A549 (cell line): ENCODE results near the gene CD226. TPM values are rescaled to one million over a fixed set of nuclear protein-coding genes. Genes with fewer than 3 reads are reported as not detected.
"Not testable (repeated sequence)": the region's sequence is repeated elsewhere in the genome, so short reads cannot be mapped to it uniquely, and the experiment has no call there.

Experiments
- ATAC-seq, 2 experiments: fragments of 200-7000 bp in 1 of 2; fragments of >200 bp in 1 of 2; cut with Nextera tagmentation in 1 of 2; cut with Tn5 transposase in 1 of 2; 3 replicates each; pipeline versions ENCODE4 v1.8.0 to v1.9.1; 2018 to 2020; ENCODE audit warnings: mild to moderate bottlenecking in 1 of 2, moderate library complexity in 1 of 2
- CTCF ChIA-PET: fragments of 300-600 bp; sonication (Branson Sonifier 250); formaldehyde crosslinking; extraction: SDS; loops from one replicate; lab custom pipeline; 2021; ENCODE audit warnings: antibody characterized with exemption, inconsistent platforms; lab: Yijun Ruan, JAX
- POLR2A ChIA-PET: fragments of 350-600 bp; formaldehyde crosslinking; extraction: SDS; loops from one replicate; lab custom pipeline; 2021; ENCODE audit warnings: antibody characterized with exemption, inconsistent platforms; lab: Yijun Ruan, JAX
- DNase-seq, 2 experiments: peaks; one replicate each; pipeline versions ENCODE4 v3.0.0 to v3.0.0-alpha.2; 2011 to 2016; ENCODE audit warnings: low read depth in 1 of 2, low spot score in 1 of 2
- FAIRE-seq: peaks from 2 replicates; lab custom pipeline; 2011; peaks lifted over from hg19 to GRCh38; lab: Jason Lieb, UNC
- H3K27ac ChIP-seq, 2 experiments: fragments of >200 bp; sonication (Bioruptor Twin); formaldehyde crosslinking; 3 replicates each; pipeline ENCODE4 v1.5.1; 2016 to 2017
- H3K4me1 ChIP-seq: fragments of >200 bp; sonication (Bioruptor Twin); formaldehyde crosslinking; 3 replicates; pipeline ENCODE4 v1.6.1; 2016
- H3K4me2 ChIP-seq: fragments of >200 bp; sonication (Bioruptor Twin); formaldehyde crosslinking; 3 replicates; pipeline ENCODE4 v1.6.1; 2016
- H3K4me3 ChIP-seq: fragments of >200 bp; sonication (Bioruptor Twin); formaldehyde crosslinking; 3 replicates; pipeline ENCODE4 v1.5.1; 2016
- H3K9me3 ChIP-seq: fragments of >200 bp; sonication (Bioruptor Twin); formaldehyde crosslinking; 3 replicates; pipeline ENCODE4 v1.6.1; 2016
- ATOH8 ChIP-seq: fragments of 250-450 bp; sonication (Bioruptor Pico); IDR thresholded peaks from 2 replicates; pipeline ENCODE4 v1.5.0; 2020; ENCODE audit warnings: low read depth, mild to moderate bottlenecking, moderate library complexity
- CBX2 ChIP-seq: fragments of 200-600 bp; sonication (generic); IDR thresholded peaks from 2 replicates; pipeline ENCODE4 v1.6.1; 2016; ENCODE audit warnings: low read depth, mild to moderate bottlenecking, borderline replicate concordance
- EP300 ChIP-seq, 2 experiments: fragments of >200 bp; sonication (Bioruptor Twin); formaldehyde crosslinking; IDR thresholded peaks; 2 replicates in 1 of 2; 3 replicates in 1 of 2; pipeline ENCODE4 v1.6.1; 2016 to 2017
- FOSB ChIP-seq: fragments of 250-450 bp; sonication (Bioruptor Pico); IDR thresholded peaks from 2 replicates; pipeline ENCODE4 v1.5.0; 2020; ENCODE audit warnings: mild to moderate bottlenecking, moderate library complexity
- FOXS1 ChIP-seq: fragments of 250-450 bp; sonication (Bioruptor Pico); IDR thresholded peaks from 2 replicates; pipeline ENCODE4 v1.5.0; 2020; ENCODE audit warnings: mild to moderate bottlenecking, moderate library complexity
- GATA3 ChIP-seq: IDR thresholded peaks from 2 replicates; pipeline ENCODE4 v1.6.1; 2012; ENCODE audit warnings: borderline replicate concordance
- HDAC2 ChIP-seq: fragments of 200-600 bp; sonication (generic); IDR thresholded peaks from 2 replicates; pipeline ENCODE4 v1.6.1; 2016
- HEYL ChIP-seq: fragments of 250-450 bp; sonication (Bioruptor Pico); IDR thresholded peaks from 2 replicates; pipeline ENCODE4 v1.8.0; 2021; ENCODE audit warnings: mild to moderate bottlenecking, moderate library complexity
- HMGXB4 ChIP-seq: fragments of 250-450 bp; sonication (Bioruptor Pico); IDR thresholded peaks from 2 replicates; pipeline ENCODE4 v1.5.0; 2021; ENCODE audit warnings: mild to moderate bottlenecking, moderate library complexity, borderline replicate concordance
- HOXA7 ChIP-seq: fragments of 250-450 bp; sonication (Bioruptor Pico); IDR thresholded peaks from 2 replicates; pipeline ENCODE4 v1.5.0; 2020; ENCODE audit warnings: mild to moderate bottlenecking, moderate library complexity
- HOXB5 ChIP-seq: fragments of 250-450 bp; sonication (Bioruptor Pico); IDR thresholded peaks from 2 replicates; pipeline ENCODE4 v1.5.0; 2020; ENCODE audit warnings: mild to moderate bottlenecking, moderate library complexity
- KDM5A ChIP-seq: fragments of 200-600 bp; sonication (generic); IDR thresholded peaks from 2 replicates; pipeline ENCODE4 v1.6.1; 2016; ENCODE audit warnings: antibody characterized with exemption, mild to moderate bottlenecking
- PBX3 ChIP-seq: IDR thresholded peaks from 2 replicates; pipeline ENCODE4 v1.6.1; 2012
- PHF8 ChIP-seq: fragments of 200-600 bp; sonication (generic); IDR thresholded peaks from 2 replicates; pipeline ENCODE4 v1.6.1; 2016; ENCODE audit warnings: low read depth, mild to moderate bottlenecking, antibody characterized with exemption, moderate library complexity, borderline replicate concordance
- POLR2AphosphoS2 ChIP-seq: conservative IDR thresholded peaks from 2 replicates; pipeline ENCODE4 v1.6.1; 2012; ENCODE audit warnings: low read length, improper control_type of control experiment, inconsistent platforms
- TFCP2L1 ChIP-seq: fragments of 250-450 bp; sonication (Bioruptor Pico); IDR thresholded peaks from 2 replicates; pipeline ENCODE4 v1.5.0; 2021; ENCODE audit warnings: mild to moderate bottlenecking
- USF2 ChIP-seq: fragments of 450-650 bp; IDR thresholded peaks from 2 replicates; pipeline ENCODE4 v1.6.1; 2014; ENCODE audit warnings: antibody characterized with exemption
- ZC3H11A ChIP-seq: fragments of 450-650 bp; IDR thresholded peaks from 2 replicates; pipeline ENCODE4 v1.6.1; 2014; ENCODE audit warnings: antibody characterized with exemption, mild to moderate bottlenecking
- ZNF302 ChIP-seq: fragments of 250-450 bp; sonication (Bioruptor Pico); IDR thresholded peaks from 2 replicates; pipeline ENCODE4 v1.9.0; 2021; ENCODE audit warnings: inconsistent platforms, mild to moderate bottlenecking, moderate library complexity
- WGBS: methylation state at CpG from one replicate; pipeline ENCODE4 v1.1.6; 2017; ENCODE audit errors: missing lambda C conversion rate; 5-methylcytosine and 5-hydroxymethylcytosine counted together
- polyA plus RNA-seq, 4 experiments: library from polyadenylated mRNA; depleted of rRNA in 3 of 4; stranded (reverse); fragments of >200 nt; fragmentation: RNase III in 1 of 4; extraction: RNeasy Plus Mini Kit Qiagen cat#74134 plus additional on column Dnase treatment in 1 of 4; gene quantifications; 2 replicates in 3 of 4; 3 replicates in 1 of 4; pipeline ENCODE4 v1.2.3, GENCODE V29; 2011 to 2017

The CD226 gene
- polyA plus RNA-seq, 2 of the 4 experiments (the other 2 are of a cell fraction), result 0.28 to 0.92 TPM

- no peak for ATAC-seq
- WGBS, result 79% methylated on average over 2 of the region's 2 CpGs
- no peak for DNase-seq
- POLR2A ChIA-PET, result no interaction called here
- TF ChIP-seq ZNF302 (CRISPR knock-in tag) (no peak), TFCP2L1 (CRISPR knock-in tag) (no peak), USF2 (no peak), EP300 (IDR thresholded peaks at IDR 0.05) (no peak), KDM5A (no peak), HMGXB4 (CRISPR knock-in tag) (no peak), PBX3 (no peak), FOXS1 (no peak), HOXA7 (CRISPR knock-in tag) (no peak), CBX2 (no peak), HEYL (CRISPR knock-in tag) (no peak), FOSB (CRISPR knock-in tag) (no peak)
- TF ChIP-seq, all 56 proteins: peak for 0
- Histone ChIP-seq H3K9me3 (no peaks in the 10 kb centered on the region), H3K27ac (no peak overlapping the region), H3K4me3 (no peak overlapping the region), H3K4me2 (no peak overlapping the region), H3K4me1 (no peaks in the 10 kb centered on the region)
- FAIRE-seq, result no peak
- CTCF ChIA-PET, result no interaction called here
Observed at GRCh38 chr18:69944436-69944835, 3.2 kb downstream of the CD226 start.

- H3K9me3 ChIP-seq, result no peaks in the 10 kb centered on the region
- no peak for TF ChIP-seq GATA3
- no peak for TF ChIP-seq CBX2
- no peak for TF ChIP-seq PHF8
- no peak for TF ChIP-seq POLR2AphosphoS2
- no peak for TF ChIP-seq HOXB5 (CRISPR knock-in tag)
- no peak for TF ChIP-seq HDAC2
- TF ChIP-seq ZC3H11A, result no peak
- TF ChIP-seq HMGXB4 (CRISPR knock-in tag), result no peak
- TF ChIP-seq EP300 (IDR thresholded peaks at IDR 0.05), result no peak
- ChIA-PET POLR2A (no interaction called here), CTCF (interaction anchor here (0.6 kb wide), 1 partner anchor 225 kb away, joined by 3 read pairs; no protein-coding TSS in a partner anchor)
- FAIRE-seq (no peak), ATAC-seq (no peak), DNase-seq (no peak)
- no peak overlapping the region for H3K27ac ChIP-seq
- 84% methylated on average over 3 of the region's 3 CpGs for WGBS
- H3K4me2 ChIP-seq, result no peak overlapping the region
- H3K4me3 ChIP-seq, result no peak overlapping the region
- H3K4me1 ChIP-seq, result no peaks in the 10 kb centered on the region
Observed at GRCh38 chr18:69943021-69943420, 4.7 kb downstream of the CD226 start.

GRCh38 chr18:69941183-69941582 is 6.5 kb downstream of the CD226 start:
- CTCF ChIA-PET, result no interaction called here
- TF ChIP-seq ATOH8 (CRISPR knock-in tag), result no peak
- H3K4me2 ChIP-seq, result no peak overlapping the region
- ATAC-seq (no peak), DNase-seq (no peak), FAIRE-seq (no peak)
- POLR2A ChIA-PET, result no interaction called here
- no peaks in the 10 kb centered on the region for H3K4me1 ChIP-seq
- WGBS, result 100% methylated on average over 1 of the region's 1 CpG
- H3K4me3 ChIP-seq, result no peak overlapping the region
- H3K27ac ChIP-seq, result no peak overlapping the region
- no peaks in the 10 kb centered on the region for H3K9me3 ChIP-seq

GRCh38 chr18:69939812-69940211 is 7.9 kb downstream of the CD226 start:
- POLR2A ChIA-PET, H3K27ac ChIP-seq, DNase-seq, H3K4me1 ChIP-seq, H3K4me3 ChIP-seq, CTCF ChIA-PET, H3K4me2 ChIP-seq, H3K9me3 ChIP-seq, FAIRE-seq, ATAC-seq: not testable (repeated sequence)
- WGBS, result 85% methylated on average over 4 of the region's 4 CpGs
